GM21825 (cell line): ENCODE measurements around the gene HGS.
"Not testable (repeated sequence)": the region's sequence is repeated elsewhere in the genome, so short reads cannot be mapped to it uniquely, and the experiment has no call there.

Experiments
- ATAC-seq: cut with Tn5 transposase; IDR thresholded peaks from one replicate; pipeline ENCODE4 v1.9.1; 2021; ENCODE audit warnings: mild to moderate bottlenecking, moderate library complexity; ENCODE audit not compliant: unreplicated experiment

The HGS gene

DNA sequence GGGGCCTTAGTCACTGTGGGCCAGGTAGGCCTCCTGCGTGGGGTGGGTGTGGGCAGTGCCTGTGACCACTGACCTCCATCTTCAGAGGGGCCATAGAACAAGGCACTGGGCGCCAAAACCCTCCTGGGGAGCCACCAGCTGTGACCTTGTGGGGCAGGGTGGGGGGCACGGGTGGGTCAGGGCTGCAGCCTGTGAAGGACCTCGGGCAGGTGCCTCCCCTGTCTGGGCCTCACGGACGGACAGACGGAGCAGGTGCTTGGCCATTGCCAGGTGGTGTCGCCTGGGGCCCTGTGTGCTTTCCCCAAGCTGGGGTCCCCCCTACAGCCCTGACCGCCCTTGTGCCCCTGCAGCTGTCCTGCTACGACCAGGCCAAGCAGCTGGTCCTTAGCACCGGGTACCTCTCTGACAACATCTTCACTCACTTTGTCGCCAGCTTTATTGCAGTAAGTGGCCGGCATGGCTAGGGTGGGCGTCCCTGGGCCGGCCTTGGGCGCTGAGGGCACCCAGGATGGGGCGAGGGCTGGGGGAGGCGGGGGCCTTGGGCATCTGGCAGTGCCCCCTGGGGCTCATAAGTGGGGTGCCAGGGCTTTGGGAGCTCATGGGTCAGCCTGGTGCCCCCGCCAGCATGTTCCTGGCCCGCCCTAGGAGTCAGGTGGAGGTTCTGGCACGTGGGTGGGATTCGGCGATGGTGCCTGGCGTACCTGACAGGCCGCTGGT lies 33.4 kb downstream of the HGS start:
- no peak for ATAC-seq

DNA sequence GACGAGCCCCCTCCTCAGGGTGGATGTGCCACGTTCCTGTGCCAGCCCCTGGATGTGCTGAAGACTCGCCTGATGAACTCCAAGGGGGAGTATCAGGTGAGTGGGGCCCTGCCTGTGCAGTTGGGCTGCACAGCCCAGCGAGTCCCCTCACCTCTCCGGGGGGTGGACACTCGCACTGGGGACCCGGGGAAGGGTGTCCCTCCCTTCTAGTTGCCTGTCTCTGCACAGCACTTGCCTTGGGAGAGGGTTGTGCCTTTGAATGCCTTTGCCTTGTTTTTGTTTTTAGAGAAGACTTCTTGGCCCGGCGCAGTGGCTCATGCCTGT lies 33.9 kb downstream of the HGS start:
- ATAC-seq: no peak

DNA sequence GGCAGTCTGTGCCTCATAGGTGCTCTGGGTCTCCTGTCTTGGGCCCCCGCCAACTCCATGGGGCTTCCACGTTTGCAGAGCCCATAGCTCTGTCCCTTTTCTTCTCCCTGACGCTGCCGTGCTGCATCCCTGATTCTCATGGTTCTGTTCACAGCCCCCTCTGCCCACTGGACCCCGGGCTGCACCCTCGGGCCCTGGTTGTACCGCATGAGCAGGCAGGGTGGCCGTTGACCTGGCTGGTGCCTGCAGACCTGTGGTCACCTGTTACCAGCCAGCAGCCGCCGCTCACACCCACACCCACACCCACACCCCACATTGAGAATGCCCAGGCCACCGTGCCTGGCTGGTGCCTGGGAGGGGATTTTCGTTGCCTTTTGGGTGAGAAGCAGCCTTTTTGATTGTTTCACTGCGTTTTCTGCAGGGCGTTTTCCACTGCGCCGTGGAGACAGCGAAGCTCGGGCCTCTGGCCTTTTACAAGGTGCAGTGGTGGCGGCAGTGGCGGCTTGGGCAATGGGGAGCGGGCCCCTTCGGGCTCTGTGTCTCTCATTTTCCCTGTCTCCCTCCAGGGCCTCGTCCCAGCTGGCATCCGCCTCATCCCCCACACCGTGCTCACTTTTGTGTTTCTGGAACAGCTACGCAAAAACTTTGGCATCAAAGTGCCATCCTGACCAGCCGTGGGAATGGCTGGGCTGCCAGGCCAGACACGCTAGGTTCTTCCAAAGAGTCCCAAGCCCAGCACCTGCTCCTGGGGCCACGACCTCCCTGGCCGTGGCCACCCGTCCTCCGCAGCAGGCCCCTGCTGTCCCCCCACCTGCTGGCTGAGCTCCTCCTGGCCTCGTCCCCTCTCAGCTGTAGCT lies 35.8 kb downstream of the HGS start:
- no peak for ATAC-seq

DNA sequence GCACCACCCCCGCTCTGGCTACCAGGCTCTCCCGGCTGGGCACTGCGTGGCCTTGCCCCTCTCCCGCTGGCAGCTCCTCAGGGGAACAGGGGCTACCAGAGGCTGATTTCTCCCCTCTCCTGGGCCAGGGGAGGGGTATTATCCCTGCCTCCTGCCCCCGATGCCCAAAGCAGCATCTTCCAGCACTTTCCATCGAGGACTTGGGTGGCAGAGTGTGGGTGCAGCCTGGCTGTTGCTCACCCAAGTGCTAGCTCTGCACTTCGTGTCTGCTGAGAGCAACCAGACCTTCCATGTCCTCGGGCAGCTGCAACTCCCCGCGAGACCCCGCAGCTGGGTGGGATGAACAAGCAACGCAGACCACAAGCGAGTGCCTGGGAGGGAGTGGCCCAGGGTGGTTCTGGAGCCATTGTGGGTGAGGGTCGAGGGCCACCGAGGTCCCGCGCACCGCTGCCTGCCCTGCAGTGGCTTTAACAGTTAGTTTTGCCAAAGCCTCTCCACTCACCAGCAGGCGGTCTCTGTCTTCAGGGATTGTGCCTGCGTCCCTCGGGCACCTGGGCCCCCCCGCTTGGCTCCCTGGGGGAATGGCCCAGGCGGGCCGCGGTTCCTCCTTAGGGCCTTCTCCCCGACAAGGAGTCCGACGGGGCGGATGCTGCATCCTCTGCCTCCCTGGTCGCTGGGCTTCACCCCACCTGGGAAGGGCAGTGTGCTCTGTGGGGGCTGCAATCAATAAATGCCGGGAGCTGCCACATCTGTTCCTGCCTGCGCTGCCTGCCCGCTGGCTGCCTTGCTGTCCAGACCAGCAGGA lies 36.7 kb downstream of the HGS start:
- ATAC-seq: no peak

DNA sequence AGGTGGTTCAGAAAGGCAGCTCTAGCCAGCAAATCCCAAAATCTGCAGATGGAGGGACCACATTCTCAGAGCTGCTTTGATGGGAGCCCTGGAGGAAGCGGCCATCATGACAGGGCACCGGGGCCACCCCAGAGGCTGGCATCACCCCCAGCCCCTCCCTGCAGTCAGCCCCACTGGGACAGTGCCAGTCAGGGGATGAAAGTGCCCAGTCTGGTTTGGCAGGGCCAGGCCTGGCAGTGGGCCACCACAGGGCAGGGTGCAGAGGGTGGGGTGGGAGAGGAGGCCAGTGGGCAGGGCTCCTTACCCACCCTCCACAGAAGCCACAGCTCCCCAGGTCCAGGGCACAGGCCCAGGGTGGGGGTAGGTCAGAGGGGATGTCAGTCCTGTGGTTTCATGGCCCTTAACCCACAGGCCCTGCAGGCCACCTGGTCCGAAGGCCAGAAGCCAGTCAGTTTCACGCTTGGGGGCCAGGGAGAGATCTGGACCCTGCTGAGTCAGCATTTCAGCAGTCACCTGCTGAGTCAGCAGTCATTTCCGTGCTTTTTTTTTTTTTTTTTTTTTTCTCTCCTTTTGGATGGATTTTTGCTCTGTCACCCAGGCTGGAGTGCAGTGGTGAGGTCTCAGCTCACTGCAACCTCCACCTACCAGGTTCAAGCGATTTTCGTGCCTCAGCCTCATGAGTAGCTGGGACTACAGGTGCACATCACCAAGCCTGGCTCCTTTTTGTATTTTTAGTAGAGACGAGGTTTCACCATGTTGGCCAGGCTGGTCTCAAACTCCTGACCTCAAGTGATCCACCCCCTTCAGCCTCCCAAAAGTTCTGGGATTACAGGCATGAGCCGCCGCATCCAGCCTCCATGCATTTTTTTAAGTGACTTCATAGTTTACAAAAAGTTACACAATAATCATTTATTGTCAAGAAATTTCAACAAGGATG lies 38.6 kb downstream of the HGS start:
- ATAC-seq: no peak

DNA sequence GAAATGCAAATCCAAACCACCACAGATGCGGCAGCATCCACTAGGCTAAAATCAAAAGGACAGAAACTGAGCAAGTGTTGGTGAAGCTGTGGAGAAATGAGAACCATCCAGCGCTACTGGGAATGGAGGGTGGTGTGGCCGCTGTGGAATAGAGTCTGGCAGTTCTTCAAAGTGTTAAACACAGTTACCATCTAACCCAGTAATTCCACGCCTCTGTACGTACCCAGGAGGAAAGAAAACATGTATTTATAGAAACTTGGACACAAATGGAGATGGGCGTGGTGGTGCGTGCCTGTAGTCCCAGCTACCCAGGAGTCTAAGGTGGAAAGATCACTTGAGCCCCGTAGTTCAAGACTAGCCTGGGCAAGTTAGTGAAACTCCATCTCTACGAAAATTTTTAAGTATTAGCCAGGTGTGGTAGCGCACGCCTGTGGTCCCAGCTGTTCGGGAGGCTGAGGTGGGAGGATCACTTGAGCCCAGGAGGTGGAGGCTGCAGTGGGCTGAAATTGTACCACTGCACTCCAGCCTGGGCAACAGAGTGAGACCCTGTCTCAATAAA lies 39.9 kb downstream of the HGS start:
- no peak for ATAC-seq

DNA sequence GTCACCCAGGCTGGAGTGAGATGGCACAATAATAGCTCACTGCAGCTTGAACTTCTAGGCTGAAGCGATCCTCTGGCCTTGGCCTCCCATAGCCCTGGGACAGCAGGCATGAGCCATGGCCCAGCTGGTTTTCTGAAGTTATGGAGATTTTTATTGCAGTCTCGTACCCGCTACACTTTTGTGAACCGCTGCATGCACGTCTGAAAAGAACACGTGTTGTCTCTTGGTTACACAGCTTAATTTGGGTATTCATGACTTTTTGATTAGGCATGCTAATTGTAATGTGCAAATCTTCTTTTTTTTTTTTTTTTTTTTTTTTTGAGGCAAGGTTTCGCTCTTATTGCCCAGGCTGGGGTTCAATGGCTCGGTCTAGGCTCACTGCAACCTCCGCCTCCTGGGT lies 41.6 kb downstream of the HGS start:
- ATAC-seq: no peak

DNA sequence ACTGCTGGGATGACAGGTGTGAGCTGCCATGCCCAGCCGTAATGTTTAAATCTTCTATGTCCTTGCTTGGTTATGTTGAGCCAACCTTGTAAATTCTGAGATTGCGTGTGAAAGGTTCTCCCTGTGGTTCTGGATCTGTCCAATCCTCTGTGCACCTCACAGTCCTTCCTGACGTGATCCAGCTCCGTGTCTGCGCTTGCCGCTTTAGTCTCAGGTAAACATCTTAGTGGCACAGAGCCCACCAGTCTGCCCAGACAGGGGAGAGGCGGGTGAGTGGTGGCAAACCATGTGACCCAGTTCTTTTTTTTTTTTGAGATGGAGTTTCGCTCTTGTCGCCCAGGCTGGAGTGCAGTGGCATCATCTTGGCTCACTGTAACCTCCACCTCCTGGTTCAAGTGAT lies 42.2 kb downstream of the HGS start:
- no peak for ATAC-seq

DNA sequence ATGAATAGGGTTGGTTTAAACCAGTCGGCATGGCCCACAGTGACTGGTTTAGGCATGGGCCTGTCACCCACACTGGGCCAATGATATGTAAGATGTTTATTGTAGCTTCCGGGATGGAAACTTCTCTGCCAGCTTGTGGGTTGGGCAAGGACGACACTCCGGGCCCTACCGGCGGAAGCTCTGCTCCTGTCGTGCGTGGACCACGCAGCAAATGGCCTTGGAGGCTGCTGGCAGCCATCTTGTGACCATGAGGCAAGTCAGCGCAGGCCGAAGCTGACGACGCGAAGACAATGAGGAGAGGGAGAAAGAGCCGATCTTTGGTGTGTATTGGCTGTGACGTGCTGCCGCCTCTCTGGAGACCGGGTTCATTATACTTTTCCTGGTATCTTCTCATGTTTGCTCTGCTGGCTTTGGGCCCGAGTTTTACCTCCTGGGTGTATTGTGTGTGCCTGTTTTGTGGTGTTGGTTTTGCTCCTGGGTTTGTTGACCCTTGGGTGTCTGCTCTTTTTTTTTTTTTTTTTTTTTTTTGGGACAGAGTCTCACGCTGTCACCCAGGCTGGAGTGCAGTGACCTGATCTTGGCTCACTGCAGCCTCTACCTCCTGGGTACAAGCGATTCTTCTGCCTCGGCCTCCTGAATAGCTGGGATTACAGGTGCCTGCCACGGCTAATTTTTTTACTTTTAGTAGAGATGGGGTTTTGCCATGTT lies 43.7 kb downstream of the HGS start:
- ATAC-seq: no peak

DNA sequence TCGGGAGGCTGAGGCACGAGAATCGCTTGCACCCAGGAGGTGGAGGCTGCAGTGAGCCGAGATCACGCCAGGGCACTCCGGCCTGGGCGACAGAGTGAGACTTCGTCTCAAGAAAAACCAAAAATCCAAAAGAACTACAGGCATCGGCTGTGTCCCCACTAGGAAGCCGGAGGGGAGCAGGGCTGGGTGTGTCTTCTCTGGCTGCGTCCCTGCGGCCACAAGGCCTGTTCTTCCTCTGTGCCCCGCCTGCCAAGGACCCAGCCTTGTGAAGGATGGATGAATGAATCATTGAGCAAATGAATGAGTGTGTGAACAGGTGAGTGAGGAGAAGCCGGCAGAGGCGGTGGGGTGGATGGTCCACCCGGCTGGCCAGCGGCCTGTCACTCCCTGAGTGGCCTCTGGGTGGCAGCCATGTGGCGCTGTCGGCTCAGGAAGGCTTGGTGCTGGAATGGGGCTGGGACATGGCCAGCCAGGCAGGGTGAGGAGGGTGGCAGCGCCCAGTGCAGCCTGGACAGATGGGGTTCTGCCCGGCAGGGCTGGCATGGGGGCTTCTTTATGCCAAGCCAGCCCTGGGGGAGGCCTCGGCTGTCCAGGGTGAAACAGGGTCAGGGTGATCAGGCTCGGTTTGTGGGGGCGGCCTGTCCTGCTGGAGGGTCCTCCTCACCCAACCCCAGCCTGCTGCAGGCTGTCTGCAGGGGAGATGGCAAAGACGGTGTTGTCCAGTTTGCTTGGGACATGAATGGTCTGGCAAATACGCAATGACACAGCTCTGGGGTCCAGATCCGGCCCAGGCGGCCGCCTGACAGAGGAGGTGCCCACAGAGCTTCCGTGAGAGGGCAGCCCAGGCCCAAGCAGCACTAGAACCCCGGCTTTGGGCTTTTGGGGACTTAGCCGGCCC lies 49.9 kb downstream of the HGS start:
- no peak for ATAC-seq

DNA sequence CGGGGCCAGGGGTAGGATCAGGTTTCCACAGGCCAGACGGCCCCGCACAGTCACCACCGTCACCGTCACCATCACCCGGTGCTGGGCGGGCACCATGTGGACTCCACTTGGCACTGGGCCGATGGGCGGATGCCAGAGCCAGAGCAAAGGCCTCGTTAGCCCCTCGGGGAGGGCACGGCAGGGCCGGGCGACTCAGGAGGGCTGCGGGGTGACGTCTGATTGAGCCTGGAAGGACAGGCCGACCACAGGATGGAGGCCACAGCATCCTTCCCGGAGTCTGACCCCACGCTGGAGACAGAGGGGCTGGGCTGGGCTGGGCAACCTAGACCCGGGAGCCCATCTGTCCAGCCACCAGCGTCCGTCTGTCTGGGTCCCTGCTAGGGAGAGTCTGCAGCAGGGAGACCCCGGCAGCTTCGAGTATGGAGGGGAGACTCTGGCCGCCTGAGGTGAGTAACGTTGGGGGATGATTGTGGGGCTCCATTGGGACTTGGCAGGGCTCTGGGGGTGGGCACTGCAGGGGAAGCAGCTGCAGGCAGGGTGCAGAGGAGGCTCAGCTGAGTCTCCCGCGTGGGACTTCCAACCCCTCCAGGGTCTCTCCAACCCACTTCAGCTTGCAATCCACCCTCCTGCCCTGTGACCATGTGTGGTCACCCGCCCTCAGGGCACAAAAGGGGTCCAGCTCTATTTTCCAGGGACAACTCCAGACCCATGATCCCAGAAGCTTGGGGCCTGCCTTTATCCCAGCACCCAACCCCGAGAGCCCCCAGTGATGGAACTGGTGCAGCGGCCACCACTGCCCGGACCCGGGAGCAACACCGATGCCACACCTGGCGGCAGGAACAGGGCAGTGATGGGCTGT lies 50.8 kb downstream of the HGS start:
- no peak for ATAC-seq

DNA sequence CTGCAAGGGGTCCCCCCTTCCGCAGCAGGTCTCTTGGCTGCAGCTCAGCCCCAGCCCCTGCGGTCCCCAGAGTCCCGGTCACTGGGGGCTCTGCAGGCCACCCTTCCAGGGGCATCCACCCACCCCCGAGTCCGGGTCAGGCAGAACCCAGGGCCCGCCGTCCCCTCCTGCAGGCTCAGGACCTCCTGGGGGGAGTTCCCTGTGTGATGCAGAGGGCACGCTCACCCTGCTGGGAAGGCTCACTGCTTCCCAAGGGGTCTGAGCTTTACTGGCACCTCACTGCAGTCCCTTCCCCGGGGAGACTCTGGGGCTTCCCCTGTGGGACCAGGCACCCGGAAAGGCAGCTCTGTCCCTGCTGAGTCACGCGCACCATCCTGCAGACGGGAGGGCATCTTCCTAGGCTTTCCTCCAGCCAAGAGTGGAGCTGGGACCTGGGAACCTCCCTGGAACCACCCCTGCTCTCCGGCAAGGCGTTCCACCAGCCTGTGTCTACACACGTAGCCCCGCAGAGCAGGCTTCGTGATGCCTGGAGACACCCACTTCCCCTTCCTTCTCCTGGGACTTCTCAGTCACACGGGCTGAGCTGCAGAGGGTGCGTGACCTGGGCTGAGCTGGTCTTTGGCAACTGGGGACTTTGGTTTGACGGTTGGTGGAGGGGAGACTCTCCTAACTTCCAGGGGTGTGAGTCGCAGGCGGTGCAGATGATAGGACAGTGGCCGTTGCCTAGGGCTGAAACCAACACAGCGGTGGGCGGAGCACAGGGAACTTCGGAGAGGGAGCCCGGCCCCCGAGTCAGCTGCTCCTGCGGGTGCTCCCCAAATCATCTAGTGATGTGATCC lies 51.7 kb downstream of the HGS start:
- ATAC-seq: no peak

DNA sequence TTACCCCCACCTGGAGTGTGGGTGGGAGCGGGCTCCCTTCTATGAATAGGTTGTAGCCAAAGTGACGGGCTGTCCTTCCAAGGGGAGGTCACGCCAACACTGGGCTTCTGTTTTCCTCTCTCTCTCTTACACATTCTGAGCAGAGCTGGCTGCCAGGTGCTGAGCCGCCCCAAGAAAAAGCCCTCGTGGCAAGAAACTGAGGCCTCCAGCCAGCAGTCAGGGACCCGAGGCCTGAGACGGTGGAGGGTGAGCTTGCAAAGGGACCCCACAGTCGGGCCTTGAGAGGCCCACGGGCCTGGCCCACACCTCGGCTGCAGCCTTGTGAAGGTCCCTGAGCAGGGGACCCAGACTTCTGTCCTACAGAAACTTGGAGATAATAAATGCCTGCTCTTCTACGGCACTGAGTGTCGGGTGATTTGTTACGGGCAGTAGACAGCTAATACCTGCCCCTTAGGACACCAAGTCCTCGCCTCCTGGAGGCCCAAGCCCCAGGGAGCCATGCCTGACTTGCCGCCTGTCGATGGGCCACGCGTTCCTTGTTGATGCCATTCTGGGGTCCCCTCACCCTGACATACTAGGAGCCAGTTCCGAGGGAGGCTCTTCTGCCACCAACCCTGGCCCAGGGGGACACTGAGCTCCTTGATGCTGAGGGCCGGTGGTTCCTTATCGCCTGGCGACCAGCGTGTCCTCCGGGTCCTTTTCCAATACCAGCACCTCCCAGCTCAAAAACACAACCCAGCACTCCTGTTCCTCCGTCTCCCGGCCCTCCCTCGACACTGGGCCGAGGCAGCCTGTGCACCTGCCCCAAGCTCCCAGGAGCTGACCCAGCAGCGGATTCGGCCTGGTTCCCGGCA lies 54.4 kb downstream of the HGS start:
- no peak for ATAC-seq

DNA sequence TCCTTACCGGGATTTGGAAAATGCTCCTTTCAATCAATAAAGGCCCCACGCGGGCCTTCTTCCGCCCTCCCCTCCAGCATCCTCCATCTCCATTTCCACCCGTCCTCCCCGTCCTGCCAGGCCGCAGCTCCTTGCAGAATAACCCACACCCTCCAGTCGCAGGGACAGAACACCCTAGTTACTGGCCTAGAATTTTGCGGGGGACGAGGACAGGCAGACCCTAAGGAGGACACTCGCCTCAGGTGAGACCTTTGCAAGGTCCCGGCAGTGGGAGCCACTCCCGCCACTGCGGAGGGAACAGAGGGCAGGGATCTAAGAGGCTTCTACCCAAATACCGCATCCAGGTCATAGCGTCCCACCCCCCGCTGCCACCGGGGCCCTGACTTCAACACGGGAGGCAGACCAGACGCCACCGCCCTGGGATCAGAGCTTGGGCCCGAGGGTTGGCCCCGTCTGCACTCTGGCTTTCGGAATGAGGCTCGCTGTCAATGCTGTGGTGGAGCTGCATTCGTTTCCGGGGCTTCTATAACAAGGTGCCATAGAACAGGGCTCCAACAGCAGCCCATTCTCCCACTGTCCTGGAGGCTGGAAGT lies 55.1 kb downstream of the HGS start:
- ATAC-seq: no peak

DNA sequence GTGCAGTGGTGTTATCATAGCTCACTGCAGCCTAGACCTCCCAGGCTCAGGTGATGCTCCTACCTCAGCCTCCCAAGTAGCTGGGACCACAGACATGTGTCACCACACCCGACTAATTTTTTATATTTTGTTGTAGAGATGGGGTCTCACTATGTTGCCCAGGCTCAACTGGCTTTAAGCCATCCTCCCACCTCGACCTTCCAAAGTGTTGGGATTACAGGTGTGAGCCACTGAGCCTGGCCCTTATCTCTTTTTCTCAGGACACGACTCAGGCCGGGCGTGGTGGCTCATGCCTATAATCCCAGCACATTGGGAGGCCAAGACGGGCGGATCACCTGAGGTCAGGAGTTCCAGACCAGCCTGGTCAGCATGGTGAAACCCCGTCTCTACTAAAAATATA lies 55.8 kb downstream of the HGS start:
- not testable (repeated sequence) for ATAC-seq
